Fibroblast of skin of abdomen (primary cell): ENCODE results near the gene HBM.
"Not testable (repeated sequence)": the region's sequence is repeated elsewhere in the genome, so short reads cannot be mapped to it uniquely, and the experiment has no call there.

Experiments used
- DNase-seq: peaks from one replicate; pipeline ENCODE4 v3.0.0-alpha.2; 2013

HBM gene

DNA sequence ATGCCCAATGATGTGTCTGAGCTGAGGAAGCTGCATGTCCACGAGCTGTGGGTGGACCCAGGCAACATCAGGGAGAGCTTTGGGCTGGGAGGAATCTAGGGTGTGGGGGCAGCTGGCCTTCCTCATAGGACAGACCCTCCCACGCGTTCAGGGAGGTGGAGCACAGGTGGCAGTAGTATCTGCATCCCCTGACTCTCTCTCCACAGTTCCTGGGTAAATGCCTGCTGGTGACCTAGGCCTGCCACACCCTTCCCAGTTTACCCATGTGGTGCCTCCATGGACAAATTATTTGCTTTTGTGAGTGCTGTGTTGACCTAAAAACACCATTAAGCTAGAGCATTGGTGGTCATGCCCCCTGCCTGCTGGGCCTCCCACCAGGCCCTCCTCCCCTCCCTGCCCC, 3.2 kb downstream of the HBM start:
- no peak for DNase-seq

DNA sequence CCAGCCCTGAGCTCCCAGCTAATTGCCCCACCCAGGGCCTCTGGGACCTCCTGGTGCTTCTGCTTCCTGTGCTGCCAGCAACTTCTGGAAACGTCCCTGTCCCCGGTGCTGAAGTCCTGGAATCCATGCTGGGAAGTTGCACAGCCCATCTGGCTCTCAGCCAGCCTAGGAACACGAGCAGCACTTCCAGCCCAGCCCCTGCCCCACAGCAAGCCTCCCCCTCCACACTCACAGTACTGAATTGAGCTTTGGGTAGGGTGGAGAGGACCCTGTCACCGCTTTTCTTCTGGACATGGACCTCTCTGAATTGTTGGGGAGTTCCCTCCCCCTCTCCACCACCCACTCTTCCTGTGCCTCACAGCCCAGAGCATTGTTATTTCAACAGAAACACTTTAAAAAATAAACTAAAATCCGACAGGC, 4.3 kb downstream of the HBM start:
- DNase-seq, result not testable (repeated sequence)

DNA sequence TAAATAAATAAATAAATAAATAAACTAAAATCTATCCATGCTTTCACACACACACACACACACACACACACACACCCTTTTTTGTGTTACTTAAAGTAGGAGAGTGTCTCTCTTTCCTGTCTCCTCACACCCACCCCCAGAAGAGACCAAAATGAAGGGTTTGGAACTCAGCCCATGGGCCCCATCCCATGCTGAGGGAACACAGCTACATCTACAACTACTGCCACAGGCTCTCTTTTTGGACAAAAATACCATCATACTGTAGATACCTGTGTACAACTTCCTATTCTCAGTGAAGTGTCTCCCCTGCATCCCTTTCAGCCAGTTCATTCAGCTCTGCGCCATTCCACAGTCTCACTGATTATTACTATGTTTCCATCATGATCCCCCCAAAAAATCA, 5.0 kb downstream of the HBM start:
- DNase-seq, result no peak

DNA sequence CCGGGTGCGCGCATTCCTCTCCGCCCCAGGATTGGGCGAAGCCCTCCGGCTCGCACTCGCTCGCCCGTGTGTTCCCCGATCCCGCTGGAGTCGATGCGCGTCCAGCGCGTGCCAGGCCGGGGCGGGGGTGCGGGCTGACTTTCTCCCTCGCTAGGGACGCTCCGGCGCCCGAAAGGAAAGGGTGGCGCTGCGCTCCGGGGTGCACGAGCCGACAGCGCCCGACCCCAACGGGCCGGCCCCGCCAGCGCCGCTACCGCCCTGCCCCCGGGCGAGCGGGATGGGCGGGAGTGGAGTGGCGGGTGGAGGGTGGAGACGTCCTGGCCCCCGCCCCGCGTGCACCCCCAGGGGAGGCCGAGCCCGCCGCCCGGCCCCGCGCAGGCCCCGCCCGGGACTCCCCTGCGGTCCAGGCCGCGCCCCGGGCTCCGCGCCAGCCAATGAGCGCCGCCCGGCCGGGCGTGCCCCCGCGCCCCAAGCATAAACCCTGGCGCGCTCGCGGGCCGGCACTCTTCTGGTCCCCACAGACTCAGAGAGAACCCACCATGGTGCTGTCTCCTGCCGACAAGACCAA, 6.7 kb downstream of the HBM start, which contains the start of gene HBA2:
Gene HBA2, plus strand, starts transcription at position 503 of the 568 bp plus-strand sequence. Its CDS starts 37 bp downstream, at position 540.
- DNase-seq, result not testable (repeated sequence)

DNA sequence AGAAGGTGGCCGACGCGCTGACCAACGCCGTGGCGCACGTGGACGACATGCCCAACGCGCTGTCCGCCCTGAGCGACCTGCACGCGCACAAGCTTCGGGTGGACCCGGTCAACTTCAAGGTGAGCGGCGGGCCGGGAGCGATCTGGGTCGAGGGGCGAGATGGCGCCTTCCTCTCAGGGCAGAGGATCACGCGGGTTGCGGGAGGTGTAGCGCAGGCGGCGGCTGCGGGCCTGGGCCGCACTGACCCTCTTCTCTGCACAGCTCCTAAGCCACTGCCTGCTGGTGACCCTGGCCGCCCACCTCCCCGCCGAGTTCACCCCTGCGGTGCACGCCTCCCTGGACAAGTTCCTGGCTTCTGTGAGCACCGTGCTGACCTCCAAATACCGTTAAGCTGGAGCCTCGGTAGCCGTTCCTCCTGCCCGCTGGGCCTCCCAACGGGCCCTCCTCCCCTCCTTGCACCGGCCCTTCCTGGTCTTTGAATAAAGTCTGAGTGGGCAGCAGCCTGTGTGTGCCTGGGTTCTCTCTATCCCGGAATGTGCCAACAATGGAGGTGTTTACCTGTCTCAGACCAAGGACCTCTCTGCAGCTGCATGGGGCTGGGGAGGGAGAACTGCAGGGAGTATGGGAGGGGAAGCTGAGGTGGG, 7.6 kb downstream of the HBM start:
- not testable (repeated sequence) for DNase-seq

DNA sequence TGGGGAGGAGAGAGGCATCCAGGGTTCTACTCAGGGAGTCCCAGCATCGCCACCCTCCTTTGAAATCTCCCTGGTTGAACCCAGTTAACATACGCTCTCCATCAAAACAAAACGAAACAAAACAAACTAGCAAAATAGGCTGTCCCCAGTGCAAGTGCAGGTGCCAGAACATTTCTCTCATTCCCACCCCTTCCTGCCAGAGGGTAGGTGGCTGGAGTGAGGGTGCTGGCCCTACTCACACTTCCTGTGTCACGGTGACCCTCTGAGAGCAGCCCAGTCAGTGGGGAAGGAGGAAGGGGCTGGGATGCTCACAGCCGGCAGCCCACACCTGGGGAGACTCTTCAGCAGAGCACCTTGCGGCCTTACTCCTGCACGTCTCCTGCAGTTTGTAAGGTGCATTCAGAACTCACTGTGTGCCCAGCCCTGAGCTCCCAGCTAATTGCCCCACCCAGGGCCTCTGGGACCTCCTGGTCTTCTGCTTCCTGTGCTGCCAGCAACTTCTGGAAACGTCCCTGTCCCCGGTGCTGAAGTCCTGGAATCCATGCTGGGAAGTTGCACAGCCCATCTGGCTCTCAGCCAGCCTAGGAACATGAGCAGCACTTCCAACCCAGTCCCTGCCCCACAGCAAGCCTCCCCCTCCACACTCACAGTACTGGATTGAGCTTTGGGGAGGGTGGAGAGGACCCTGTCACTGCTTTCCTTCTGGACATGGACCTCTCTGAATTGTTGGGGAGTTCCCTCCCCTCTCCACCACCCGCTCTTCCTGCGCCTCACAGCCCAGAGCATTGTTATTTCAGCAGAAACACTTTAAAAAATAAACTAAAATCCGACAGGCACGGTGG, 8.4 kb downstream of the HBM start:
- DNase-seq, result not testable (repeated sequence)

DNA sequence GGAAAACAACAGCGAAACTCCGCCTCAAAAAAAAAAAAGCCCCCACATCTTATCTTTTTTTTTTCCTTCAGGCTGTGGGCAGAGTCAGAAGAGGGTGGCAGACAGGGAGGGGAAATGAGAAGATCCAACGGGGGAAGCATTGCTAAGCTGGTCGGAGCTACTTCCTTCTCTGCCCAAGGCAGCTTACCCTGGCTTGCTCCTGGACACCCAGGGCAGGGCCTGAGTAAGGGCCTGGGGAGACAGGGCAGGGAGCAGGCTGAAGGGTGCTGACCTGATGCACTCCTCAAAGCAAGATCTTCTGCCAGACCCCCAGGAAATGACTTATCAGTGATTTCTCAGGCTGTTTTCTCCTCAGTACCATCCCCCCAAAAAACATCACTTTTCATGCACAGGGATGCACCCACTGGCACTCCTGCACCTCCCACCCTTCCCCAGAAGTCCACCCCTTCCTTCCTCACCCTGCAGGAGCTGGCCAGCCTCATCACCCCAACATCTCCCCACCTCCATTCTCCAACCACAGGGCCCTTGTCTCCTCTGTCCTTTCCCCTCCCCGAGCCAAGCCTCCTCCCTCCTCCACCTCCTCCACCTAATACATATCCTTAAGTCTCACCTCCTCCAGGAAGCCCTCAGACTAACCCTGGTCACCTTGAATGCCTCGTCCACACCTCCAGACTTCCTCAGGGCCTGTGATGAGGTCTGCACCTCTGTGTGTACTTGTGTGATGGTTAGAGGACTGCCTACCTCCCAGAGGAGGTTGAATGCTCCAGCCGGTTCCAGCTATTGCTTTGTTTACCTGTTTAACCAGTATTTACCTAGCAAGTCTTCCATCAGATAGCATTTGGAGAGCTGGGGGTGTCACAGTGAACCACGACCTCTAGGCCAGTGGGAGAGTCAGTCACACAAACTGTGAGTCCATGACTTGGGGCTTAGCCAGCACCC, 9.5 kb downstream of the HBM start:
- DNase-seq, result no peak

DNA sequence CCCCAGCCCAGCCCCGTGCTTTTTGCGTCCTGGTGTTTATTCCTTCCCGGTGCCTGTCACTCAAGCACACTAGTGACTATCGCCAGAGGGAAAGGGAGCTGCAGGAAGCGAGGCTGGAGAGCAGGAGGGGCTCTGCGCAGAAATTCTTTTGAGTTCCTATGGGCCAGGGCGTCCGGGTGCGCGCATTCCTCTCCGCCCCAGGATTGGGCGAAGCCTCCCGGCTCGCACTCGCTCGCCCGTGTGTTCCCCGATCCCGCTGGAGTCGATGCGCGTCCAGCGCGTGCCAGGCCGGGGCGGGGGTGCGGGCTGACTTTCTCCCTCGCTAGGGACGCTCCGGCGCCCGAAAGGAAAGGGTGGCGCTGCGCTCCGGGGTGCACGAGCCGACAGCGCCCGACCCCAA, 10.2 kb downstream of the HBM start:
- not testable (repeated sequence) for DNase-seq

DNA sequence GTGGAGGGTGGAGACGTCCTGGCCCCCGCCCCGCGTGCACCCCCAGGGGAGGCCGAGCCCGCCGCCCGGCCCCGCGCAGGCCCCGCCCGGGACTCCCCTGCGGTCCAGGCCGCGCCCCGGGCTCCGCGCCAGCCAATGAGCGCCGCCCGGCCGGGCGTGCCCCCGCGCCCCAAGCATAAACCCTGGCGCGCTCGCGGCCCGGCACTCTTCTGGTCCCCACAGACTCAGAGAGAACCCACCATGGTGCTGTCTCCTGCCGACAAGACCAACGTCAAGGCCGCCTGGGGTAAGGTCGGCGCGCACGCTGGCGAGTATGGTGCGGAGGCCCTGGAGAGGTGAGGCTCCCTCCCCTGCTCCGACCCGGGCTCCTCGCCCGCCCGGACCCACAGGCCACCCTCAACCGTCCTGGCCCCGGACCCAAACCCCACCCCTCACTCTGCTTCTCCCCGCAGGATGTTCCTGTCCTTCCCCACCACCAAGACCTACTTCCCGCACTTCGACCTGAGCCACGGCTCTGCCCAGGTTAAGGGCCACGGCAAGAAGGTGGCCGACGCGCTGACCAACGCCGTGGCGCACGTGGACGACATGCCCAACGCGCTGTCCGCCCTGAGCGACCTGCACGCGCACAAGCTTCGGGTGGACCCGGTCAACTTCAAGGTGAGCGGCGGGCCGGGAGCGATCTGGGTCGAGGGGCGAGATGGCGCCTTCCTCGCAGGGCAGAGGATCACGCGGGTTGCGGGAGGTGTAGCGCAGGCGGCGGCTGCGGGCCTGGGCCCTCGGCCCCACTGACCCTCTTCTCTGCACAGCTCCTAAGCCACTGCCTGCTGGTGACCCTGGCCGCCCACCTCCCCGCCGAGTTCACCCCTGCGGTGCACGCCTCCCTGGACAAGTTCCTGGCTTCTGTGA, 11.0 kb downstream of the HBM start, which contains the start of gene HBA1:
Gene HBA1, plus strand, starts transcription at position 204 of the 906 bp plus-strand sequence. Its CDS starts 37 bp downstream, at position 241.
- not testable (repeated sequence) for DNase-seq

DNA sequence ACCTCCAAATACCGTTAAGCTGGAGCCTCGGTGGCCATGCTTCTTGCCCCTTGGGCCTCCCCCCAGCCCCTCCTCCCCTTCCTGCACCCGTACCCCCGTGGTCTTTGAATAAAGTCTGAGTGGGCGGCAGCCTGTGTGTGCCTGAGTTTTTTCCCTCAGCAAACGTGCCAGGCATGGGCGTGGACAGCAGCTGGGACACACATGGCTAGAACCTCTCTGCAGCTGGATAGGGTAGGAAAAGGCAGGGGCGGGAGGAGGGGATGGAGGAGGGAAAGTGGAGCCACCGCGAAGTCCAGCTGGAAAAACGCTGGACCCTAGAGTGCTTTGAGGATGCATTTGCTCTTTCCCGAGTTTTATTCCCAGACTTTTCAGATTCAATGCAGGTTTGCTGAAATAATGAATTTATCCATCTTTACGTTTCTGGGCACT, 11.6 kb downstream of the HBM start:
- DNase-seq, result no peak

DNA sequence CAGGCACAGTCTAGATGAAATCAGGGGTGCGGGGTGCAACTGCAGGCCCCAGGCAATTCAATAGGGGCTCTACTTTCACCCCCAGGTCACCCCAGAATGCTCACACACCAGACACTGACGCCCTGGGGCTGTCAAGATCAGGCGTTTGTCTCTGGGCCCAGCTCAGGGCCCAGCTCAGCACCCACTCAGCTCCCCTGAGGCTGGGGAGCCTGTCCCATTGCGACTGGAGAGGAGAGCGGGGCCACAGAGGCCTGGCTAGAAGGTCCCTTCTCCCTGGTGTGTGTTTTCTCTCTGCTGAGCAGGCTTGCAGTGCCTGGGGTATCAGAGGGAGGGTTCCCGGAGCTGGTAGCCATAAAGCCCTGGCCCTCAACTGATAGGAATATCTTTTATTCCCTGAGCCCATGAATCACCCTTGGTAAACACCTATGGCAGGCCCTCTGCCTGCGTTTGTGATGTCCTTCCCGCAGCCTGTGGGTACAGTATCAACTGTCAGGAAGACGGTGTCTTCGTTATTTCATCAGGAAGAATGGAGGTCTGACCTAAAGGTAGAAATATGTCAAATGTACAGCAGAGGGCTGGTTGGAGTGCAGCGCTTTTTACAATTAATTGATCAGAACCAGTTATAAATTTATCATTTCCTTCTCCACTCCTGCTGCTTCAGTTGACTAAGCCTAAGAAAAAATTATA, 12.3 kb downstream of the HBM start:
- DNase-seq, result no peak

DNA sequence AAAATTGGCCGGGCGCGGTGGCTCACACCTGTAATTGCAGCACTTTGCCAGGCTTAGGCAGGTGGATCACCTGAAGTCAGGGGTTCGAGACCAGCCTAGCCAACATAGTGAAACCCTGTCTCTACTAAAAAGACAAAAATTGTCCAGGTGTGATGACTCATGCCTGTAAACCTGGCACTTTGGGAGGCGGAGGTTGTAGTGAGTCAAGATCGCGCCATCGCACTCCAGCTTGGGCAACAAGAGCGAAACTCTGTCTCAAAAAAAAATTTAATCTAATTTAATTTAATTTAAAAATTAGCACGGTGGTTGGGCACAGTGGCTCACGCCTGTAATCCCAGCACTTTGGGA, 12.9 kb downstream of the HBM start:
- no peak for DNase-seq

DNA sequence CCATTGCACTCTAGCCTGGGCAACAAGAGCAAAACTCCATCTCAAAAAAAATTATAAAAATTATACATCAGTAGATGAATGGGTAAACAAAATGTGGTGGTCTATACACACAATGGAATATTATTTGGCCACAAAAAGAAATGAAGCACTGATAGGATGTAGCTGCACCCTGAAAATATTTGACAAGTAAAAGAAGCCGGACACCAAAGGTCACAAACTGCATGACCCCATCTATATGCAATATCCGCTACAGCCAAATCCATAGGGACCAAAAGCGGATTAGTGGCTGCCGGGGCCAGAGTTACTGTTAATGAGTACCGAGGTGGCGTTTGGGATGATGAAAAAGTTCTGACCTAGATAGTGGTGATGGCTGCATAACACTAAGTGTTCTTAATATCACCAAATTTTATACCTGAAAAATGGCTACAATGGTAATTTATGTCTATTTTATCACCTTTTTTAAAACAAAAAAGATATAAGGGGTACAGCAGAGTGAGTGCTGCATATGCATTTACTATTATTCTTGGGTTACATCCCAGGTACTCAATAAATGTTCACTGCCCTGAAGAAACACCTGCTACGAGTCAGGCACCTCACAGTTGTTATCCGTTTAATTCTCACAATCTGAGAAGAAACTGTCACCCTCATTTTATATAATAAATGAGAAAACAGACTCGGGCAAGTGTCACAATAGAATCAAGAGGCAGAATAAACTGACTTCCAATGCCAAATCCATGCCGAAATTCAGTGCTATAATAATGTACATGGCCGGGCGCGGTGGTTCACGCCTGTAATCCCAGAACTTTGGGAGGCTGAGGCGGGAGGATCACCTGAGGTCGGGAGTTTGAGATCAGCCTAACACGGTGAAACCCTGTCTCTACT, 13.7 kb downstream of the HBM start:
- no peak for DNase-seq

DNA sequence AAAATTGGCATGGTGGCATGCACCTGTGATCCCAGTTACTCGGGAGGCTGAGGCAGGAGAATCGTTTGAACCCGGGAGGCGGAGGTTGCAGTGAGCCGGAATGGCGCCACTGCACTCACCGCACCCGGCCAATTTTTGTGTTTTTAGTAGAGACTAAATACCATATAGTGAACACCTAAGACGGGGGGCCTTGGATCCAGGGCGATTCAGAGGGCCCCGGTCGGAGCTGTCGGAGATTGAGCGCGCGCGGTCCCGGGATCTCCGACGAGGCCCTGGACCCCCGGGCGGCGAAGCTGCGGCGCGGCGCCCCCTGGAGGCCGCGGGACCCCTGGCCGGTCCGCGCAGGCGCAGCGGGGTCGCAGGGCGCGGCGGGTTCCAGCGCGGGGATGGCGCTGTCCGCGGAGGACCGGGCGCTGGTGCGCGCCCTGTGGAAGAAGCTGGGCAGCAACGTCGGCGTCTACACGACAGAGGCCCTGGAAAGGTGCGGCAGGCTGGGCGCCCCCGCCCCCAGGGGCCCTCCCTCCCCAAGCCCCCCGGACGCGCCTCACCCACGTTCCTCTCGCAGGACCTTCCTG, 14.4 kb downstream of the HBM start, which contains the start of gene HBQ1:
Gene HBQ1, plus strand, starts transcription at position 359 of the 575 bp plus-strand sequence. Its CDS starts 28 bp downstream, at position 387.
- peak; percentile 25 for DNase-seq

DNA sequence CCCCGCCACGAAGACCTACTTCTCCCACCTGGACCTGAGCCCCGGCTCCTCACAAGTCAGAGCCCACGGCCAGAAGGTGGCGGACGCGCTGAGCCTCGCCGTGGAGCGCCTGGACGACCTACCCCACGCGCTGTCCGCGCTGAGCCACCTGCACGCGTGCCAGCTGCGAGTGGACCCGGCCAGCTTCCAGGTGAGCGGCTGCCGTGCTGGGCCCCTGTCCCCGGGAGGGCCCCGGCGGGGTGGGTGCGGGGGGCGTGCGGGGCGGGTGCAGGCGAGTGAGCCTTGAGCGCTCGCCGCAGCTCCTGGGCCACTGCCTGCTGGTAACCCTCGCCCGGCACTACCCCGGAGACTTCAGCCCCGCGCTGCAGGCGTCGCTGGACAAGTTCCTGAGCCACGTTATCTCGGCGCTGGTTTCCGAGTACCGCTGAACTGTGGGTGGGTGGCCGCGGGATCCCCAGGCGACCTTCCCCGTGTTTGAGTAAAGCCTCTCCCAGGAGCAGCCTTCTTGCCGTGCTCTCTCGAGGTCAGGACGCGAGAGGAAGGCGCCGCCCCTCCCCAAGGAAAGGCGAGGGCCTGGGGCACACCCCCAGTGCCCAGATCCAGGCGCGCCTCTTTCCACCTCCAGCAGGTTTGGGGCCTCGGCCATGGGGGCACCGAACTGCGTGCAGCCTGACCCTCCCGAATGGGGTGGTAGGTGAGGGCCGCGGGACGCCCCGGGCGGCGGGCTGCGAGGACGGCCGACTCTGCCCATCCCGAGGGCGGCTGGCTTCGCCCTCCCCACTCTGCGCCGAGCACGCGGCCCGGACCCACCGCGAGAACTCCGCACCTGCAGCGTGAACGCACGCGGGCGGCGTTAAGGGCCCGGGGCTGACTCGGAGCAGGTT, 15.1 kb downstream of the HBM start:
- DNase-seq, result peak; percentile 64

DNA sequence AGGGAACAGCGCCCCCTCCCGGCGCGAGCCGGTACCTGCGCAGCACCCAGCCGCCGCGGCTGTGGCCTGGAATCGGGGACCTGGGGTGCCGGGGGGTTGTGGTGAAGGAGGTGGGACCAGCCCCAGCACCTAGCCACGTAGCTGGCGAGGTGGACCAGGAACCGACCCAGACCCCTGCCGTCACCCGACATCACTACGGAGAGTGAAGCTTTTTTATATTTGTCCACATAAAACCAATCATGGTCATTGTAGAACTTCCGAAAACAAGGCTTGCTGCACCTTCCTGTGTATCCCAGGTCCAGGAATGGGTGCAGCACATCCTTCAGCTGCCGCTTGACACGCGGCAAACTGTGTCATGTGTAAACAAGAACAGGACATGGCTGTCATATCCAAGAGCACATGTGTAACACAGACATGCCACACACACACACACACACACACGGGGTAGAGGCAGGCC, 15.8 kb downstream of the HBM start:
- no peak for DNase-seq

DNA sequence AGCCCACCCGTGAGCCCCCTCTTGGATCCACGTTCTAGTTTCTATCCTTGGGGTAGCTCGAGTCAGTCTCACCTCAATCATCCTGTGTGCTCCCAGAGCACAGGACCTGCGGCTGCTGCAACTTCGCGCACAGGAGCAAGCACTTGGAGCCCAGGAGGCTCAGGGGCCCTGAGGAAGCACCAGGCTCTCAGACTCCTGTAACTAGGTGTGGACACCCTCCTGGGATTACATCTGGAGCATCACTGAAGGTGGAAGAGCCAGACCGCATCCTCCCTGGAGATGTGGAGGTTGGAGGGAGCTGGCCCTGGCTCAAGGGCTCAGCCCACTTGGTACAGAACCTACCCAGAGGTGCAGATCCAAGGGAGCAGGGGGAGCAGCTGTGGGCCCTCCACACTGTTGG, 17.2 kb downstream of the HBM start:
- no peak for DNase-seq

DNA sequence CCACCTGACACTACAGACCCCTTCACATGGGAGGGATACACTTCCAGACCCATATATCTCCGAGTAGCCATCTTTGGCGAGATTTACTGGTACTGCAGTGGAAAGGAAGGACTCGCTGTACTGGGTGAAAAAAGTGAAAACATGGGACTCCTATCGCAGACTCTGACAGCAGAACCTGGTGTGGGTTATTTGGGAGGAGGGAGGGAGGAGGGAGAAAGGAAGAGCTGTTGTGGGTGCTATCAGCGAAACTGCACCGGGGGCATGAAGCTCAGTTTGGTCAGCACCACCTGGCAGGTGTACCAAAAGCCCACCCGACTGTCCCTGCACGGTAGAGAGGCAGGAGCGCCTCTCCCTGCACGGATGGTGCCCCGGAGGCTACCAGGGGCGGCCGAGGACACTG, 19.4 kb downstream of the HBM start:
- no peak for DNase-seq
